IPS-18a (cell line): ENCODE measurements around the gene RPP21.

Experiments used
- H3K27ac ChIP-seq: one replicate; pipeline ENCODE4 v1.5.1; 2013; ENCODE audit warnings: low read length
- H3K27me3 ChIP-seq: one replicate; pipeline ENCODE4 v1.6.1; 2013; ENCODE audit warnings: mild to moderate bottlenecking, low read length; ENCODE audit not compliant: control insufficient read depth, insufficient read depth
- H3K36me3 ChIP-seq: one replicate; pipeline ENCODE4 v1.6.1; 2013; ENCODE audit warnings: low read depth, low read length; ENCODE audit not compliant: control insufficient read depth
- H3K4me1 ChIP-seq: one replicate; pipeline ENCODE4 v1.6.1; 2013; ENCODE audit warnings: low read depth, low read length; ENCODE audit not compliant: control insufficient read depth
- H3K4me3 ChIP-seq: one replicate; pipeline ENCODE4 v1.5.1; 2013; ENCODE audit warnings: low read length
- H3K9ac ChIP-seq: one replicate; pipeline ENCODE4 v1.6.1; 2013; ENCODE audit warnings: mild to moderate bottlenecking, low read length, moderate library complexity
- H3K9me3 ChIP-seq: one replicate; pipeline ENCODE4 v1.6.1; 2013; ENCODE audit warnings: low read depth, low read length; ENCODE audit not compliant: control insufficient read depth

The RPP21 gene

DNA sequence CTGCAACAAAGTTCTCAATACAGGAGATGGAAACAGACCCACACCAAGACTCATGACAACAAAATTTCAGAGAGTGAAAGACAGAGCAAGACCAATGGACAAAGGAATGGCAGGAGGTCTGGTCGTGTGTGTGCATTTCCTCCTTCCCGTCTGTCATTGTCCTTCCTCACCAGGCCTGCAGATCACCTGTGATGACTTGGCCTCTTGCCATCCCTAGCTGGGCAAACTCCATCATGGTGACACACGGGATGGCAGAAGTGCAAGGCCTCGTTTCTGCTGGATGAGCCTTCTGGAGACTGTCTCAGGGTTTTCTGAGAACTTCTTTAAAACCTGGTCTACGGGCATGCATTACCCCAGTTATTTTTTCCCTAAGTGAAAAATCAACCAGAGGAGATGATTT lies 49.2 kb downstream of the RPP21 start:
- H3K36me3 ChIP-seq, result no peaks in the 10 kb centered on the region
- no peaks in the 10 kb centered on the region for H3K9me3 ChIP-seq
- H3K4me3 ChIP-seq, result no peak overlapping the region
- no peak overlapping the region for H3K27ac ChIP-seq
- H3K27me3 ChIP-seq, result no peaks in the 10 kb centered on the region
- H3K9ac ChIP-seq, result no peak overlapping the region
- no peaks in the 10 kb centered on the region for H3K4me1 ChIP-seq
